GM15510 (cell line): ENCODE data around the gene SDC3.

Experiments
- POLR2A ChIP-seq: IDR thresholded peaks from 3 replicates; pipeline ENCODE4 v1.6.1; 2011; ENCODE audit warnings: borderline replicate concordance; ENCODE audit not compliant: insufficient read length; ENCODE audit errors: extremely low read depth

SDC3 gene

DNA sequence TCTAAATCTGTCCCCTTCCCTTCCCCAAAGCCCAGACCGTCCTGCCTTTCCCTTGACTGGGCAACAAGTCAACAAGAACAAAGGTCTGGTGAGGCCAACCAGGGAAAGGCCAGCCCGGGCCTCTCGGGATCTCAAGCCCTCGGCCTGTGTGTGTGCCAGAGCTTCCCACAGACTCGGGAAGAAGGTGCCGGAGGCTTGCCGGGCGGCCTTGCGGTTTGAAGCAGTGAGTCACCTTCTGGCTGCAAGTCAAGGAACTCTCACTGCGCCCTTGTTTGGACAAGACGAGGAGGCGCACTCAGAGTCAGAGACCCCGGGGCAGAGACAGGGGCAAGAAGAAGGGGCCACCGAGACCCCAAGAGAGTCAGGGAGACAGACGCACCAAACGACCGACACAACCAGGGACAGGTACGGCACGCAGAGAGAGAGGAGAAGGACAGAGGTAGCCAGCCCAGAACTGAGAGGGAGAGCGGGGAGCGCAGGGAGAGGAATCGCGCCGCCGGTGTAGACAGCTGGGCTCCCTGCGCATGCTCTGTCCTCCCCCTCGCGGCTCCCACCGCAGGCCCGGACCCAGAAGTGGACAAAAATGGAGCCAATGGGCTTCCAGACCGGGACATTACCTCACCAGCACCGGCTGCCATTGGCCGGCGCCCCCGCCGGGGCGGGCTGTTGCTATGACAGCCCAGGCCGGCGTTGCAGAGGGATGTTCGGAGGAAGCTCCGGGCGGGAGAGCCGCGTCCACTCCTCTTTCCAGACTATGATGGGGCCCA, 84.4 kb downstream of the SDC3 start:
- no peak for TF ChIP-seq POLR2A

DNA sequence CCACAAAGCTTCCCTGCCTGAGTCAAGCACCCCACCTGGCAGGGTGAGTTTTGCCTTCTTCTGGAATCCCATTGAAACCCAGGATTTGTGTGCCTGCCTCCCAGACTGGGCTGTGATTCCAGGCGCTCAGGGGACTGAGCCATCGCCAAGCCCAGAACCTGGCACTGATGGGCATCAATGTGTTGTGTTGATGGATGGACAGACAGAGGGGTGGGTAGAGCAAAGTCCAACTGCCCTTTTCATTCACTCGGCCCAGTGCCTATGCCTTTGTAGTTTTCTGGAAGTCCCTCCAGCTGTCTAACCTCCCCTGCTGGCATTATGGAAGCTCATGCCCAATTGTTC, 85.0 kb downstream of the SDC3 start:
- TF ChIP-seq POLR2A: no peak

DNA sequence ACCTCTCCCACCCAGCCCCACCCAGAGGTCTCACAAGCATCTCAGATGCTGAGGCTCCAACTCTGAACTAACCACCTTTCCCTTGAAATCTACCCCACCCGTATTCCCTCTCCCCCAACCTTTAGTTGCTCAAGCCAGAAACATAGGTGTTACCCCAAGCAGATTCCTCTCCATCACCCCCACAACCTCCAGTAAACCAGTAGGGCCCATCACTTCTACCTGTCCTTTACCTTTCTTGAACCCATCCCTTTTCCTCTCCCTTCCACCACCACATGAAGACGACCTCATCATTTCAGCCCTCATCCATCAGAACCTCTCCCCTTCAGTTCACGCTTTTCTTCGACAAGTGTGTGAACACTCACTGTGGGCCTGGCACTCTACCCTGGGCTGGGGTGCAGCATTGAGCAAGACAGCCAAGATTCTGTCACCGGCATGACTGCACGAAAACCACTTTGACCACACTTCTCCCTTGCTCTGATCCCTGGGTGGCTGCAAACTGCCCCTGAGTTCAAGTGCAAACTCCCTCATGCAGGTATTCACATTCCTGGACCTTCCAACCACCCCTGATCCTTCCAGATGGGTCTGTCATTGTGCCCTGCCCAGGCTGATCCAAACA, 85.5 kb downstream of the SDC3 start:
- no peak for TF ChIP-seq POLR2A

DNA sequence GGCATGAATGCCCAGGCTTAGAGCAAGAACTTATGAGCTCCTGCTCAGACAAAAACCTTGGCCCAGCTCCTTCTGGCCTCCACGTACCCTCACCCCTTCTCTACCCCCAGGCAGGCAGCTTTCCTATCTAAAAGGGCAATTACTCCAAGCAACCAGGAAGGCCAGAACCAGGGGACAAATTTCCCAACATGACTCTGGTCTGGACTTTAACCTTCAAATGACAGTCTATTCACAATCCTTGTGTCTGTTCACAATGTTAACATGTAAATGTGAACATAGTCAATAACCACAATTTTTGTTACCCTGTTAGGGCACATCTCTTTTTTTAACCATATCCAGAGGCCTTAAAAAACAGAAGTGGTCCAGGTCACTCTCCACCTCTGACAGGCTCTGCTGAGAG, 86.6 kb downstream of the SDC3 start:
- TF ChIP-seq POLR2A: no peak

DNA sequence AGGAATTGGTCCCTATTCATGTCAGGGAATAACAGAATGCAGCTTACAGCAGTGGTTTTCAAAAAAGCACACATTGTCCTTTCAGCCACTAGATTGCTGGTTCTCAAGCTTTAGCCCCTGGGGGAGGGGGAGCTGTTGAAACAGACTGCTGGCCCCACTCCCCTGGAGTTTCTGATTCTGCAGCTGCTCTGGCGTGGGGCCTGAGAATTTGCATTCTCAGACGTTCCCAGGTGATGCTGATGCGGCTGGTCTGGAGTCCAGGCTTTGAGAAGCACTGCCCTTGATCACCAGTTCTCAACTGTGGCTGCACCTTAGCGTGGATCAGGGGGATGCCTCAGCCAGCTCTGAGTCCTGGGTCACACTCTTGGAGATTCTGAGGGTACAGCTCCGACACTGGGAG, 88.3 kb downstream of the SDC3 start:
- no peak for TF ChIP-seq POLR2A
